Tibial nerve (tissue), 4 donors: ENCODE results near the gene ZNF319. TPM values are rescaled to one million over a fixed set of nuclear protein-coding genes. Genes with fewer than 3 reads are reported as not detected.

ENCODE experiments used
- DNase-seq, 2 donors: peaks; one replicate each; pipeline ENCODE4 v3.0.0-alpha.2; 2019; ENCODE audit warnings: low spot score in 2 of 2
- H3K27ac ChIP-seq, 4 donors: fragments of 200-600 bp; sonication (generic) in 3 of 4; one replicate each; pipeline ENCODE4 v1.5.1; 2017 to 2019; ENCODE audit warnings: mild to moderate bottlenecking in 1 of 4
- H3K27me3 ChIP-seq, 2 donors: fragments of 200-600 bp; sonication (generic) in 1 of 2; one replicate each; pipeline versions ENCODE4 v1.5.1 to v1.6.0; 2017 to 2019
- H3K36me3 ChIP-seq, 3 donors: fragments of 200-600 bp; sonication (generic); one replicate each; pipeline ENCODE4 v1.5.1; 2018 to 2019
- H3K4me1 ChIP-seq, 4 donors: fragments of 200-600 bp; sonication (generic) in 3 of 4; one replicate each; pipeline ENCODE4 v1.5.1; 2017 to 2019
- H3K4me3 ChIP-seq, 4 donors: fragments of 200-600 bp; sonication (generic) in 3 of 4; one replicate each; pipeline ENCODE4 v1.5.1; 2017 to 2019; ENCODE audit warnings: mild to moderate bottlenecking in 1 of 4, moderate library complexity in 1 of 4
- H3K9me3 ChIP-seq, 4 donors: fragments of 200-600 bp; sonication (generic) in 3 of 4; one replicate each; pipeline ENCODE4 v1.5.1; 2017 to 2019
- EP300 ChIP-seq, 2 donors: sonication (generic); formaldehyde crosslinking; IDR thresholded peaks; one replicate each; pipeline ENCODE4 v1.6.1; 2017; ENCODE audit warnings: antibody characterized with exemption in 2 of 2, mild to moderate bottlenecking in 1 of 2
- POLR2A ChIP-seq, 2 donors: fragments of 450-650 bp; IDR thresholded peaks; one replicate each; pipeline ENCODE4 v1.6.1; 2017; ENCODE audit warnings: antibody characterized with exemption in 2 of 2, mild to moderate bottlenecking in 2 of 2, moderate library complexity in 2 of 2
- WGBS, 2 donors: methylation state at CpG; one replicate each; pipeline ENCODE4 v1.1.5; 2018; 5-methylcytosine and 5-hydroxymethylcytosine counted together
- total RNA-seq, 4 donors: library from RNA; depleted of rRNA; stranded (reverse); fragments of >200 nt; gene quantifications; one replicate each; pipeline ENCODE4 v1.1.0, GENCODE V29; 2016
- TF ChIP-seq, protein P1 (sequence below), 5 experiments: fragments of 200-600 bp in 3 of 5; fragments of 450-650 bp in 2 of 5; sonication (generic) in 3 of 5; IDR thresholded peaks; one replicate each; pipeline ENCODE4 v1.5.1; 2016 to 2019; ENCODE audit warnings: antibody characterized with exemption in 5 of 5, mild to moderate bottlenecking in 3 of 5, moderate library complexity in 2 of 5

ZNF319 gene
- total RNA-seq, 4 donors from 2014 or later, result 7.5 to 11.6 (median 9.1) TPM

DNA sequence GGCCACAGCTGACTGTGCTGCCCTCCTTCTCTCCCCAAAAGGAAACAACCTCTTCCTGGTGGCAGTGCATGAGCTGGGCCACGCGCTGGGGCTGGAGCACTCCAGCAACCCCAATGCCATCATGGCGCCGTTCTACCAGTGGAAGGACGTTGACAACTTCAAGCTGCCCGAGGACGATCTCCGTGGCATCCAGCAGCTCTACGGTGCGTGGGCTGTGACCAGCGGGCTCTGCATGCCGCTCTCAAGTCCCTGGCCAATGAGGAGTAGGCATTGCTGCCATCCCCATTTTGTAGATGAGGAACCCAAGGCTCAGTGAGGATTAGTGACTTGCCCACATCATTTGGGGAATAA, 40.0 kb upstream of the ZNF319 start:
- Histone ChIP-seq H3K36me3 (peaks cover 0 to 80% (median 0%) of the 10 kb centered on the region in 3 donors), H3K9me3 (no peaks in the 10 kb centered on the region), H3K4me3 (no peak overlapping the region), H3K4me1 (peaks cover 0 to 11% (median 4%) of the 10 kb centered on the region in 4 donors), H3K27ac (no peak overlapping the region), H3K27me3 (no peaks in the 10 kb centered on the region)
- WGBS, 2 donors, result 87 to 88% methylated on average over 12 of the region's 12 CpGs
- TF ChIP-seq, protein P1, sequence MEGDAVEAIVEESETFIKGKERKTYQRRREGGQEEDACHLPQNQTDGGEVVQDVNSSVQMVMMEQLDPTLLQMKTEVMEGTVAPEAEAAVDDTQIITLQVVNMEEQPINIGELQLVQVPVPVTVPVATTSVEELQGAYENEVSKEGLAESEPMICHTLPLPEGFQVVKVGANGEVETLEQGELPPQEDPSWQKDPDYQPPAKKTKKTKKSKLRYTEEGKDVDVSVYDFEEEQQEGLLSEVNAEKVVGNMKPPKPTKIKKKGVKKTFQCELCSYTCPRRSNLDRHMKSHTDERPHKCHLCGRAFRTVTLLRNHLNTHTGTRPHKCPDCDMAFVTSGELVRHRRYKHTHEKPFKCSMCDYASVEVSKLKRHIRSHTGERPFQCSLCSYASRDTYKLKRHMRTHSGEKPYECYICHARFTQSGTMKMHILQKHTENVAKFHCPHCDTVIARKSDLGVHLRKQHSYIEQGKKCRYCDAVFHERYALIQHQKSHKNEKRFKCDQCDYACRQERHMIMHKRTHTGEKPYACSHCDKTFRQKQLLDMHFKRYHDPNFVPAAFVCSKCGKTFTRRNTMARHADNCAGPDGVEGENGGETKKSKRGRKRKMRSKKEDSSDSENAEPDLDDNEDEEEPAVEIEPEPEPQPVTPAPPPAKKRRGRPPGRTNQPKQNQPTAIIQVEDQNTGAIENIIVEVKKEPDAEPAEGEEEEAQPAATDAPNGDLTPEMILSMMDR (IDR thresholded peaks at IDR 0.05), result no peak
- TF ChIP-seq EP300 (IDR thresholded peaks at IDR 0.05), result no peak
- TF ChIP-seq POLR2A (IDR thresholded peaks at IDR 0.05), result no peak
- no peak for DNase-seq

GRCh38 chr16:58039829-58040495, 39.5 kb upstream of the ZNF319 start:
- no peak for DNase-seq
- WGBS, 2 donors, result 85 to 89% methylated on average over 26 of the region's 26 CpGs
- Histone ChIP-seq H3K27ac (no peak overlapping the region), H3K36me3 (peaks cover 0 to 75% (median 0%) of the 10 kb centered on the region in 3 donors), H3K27me3 (no peaks in the 10 kb centered on the region), H3K9me3 (no peaks in the 10 kb centered on the region), H3K4me1 (peaks cover 0 to 10% (median 4%) of the 10 kb centered on the region in 4 donors), H3K4me3 (no peak overlapping the region)
- TF ChIP-seq POLR2A (IDR thresholded peaks at IDR 0.05) (no peak), EP300 (IDR thresholded peaks at IDR 0.05) (no peak)
- TF ChIP-seq, protein P1 (IDR thresholded peaks at IDR 0.05), result no peak

DNA sequence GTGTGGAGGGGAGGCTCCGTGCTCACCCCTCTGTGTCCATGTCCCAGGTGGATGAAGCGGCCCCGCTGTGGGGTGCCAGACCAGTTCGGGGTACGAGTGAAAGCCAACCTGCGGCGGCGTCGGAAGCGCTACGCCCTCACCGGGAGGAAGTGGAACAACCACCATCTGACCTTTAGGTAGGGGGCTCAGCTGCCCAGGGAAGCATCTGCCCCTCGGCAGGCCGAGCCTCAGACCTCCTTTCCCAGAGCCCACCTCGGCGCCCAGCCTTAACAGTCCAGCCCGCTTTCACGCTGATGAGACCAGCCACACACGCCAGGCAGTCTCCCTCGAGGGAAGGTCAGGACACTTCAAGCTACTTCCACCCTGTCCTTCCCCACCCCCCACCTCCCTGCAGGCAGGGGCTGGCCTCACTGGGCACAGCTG, 37.8 kb upstream of the ZNF319 start:
- H3K27ac ChIP-seq, result no peak overlapping the region
- TF ChIP-seq, protein P1 (IDR thresholded peaks at IDR 0.05), result no peak
- TF ChIP-seq EP300 (IDR thresholded peaks at IDR 0.05), result no peak
- no peak for TF ChIP-seq POLR2A (IDR thresholded peaks at IDR 0.05)
- no peak for DNase-seq
- WGBS, 2 donors, result 82 to 84% methylated on average over 20 of the region's 20 CpGs
- H3K36me3 ChIP-seq, result peaks cover 0 to 59% (median 0%) of the 10 kb centered on the region in 3 donors
- peaks cover 0 to 21% (median 4%) of the 10 kb centered on the region in 4 donors for H3K4me1 ChIP-seq
- no peaks in the 10 kb centered on the region for H3K27me3 ChIP-seq
- no peaks in the 10 kb centered on the region for H3K9me3 ChIP-seq
- no peak overlapping the region for H3K4me3 ChIP-seq

GRCh38 chr16:58037365-58038057, 37.0 kb upstream of the ZNF319 start:
- no peak overlapping the region for H3K4me3 ChIP-seq
- DNase-seq, result no peak
- WGBS, 2 donors, result 88 to 92% methylated on average over 16 of the region's 16 CpGs
- H3K36me3 ChIP-seq, result peaks cover 0 to 52% (median 0%) of the 10 kb centered on the region in 3 donors
- TF ChIP-seq, protein P1 (IDR thresholded peaks at IDR 0.05), result no peak
- TF ChIP-seq EP300 (IDR thresholded peaks at IDR 0.05), result no peak
- TF ChIP-seq POLR2A (IDR thresholded peaks at IDR 0.05), result no peak
- H3K9me3 ChIP-seq, result no peaks in the 10 kb centered on the region
- no peak overlapping the region for H3K27ac ChIP-seq
- H3K4me1 ChIP-seq, result peaks cover 0 to 28% (median 6%) of the 10 kb centered on the region in 4 donors
- H3K27me3 ChIP-seq, result no peaks in the 10 kb centered on the region

- Histone ChIP-seq H3K36me3 (peaks cover 0 to 47% (median 0%) of the 10 kb centered on the region in 3 donors), H3K27me3 (no peaks in the 10 kb centered on the region), H3K4me3 (no peak overlapping the region), H3K9me3 (no peaks in the 10 kb centered on the region), H3K4me1 (peaks cover 0 to 34% (median 9%) of the 10 kb centered on the region in 4 donors), H3K27ac (no peak overlapping the region)
- WGBS, 2 donors, result 87 to 89% methylated on average over 6 of the region's 6 CpGs
- TF ChIP-seq EP300 (IDR thresholded peaks at IDR 0.05), result no peak
- TF ChIP-seq POLR2A (IDR thresholded peaks at IDR 0.05), result no peak
- TF ChIP-seq, protein P1 (IDR thresholded peaks at IDR 0.05), result no peak
- DNase-seq, result no peak
These were observed 36.5 kb upstream of the ZNF319 start for GRCh38 chr16:58036943-58037342.
